C4-2B (cell line): Measurements from ENCODE around the gene NFASC.

Experiments
- CTCF ChIP-seq: fragments of 450-650 bp; conservative IDR thresholded peaks from 2 replicates; pipeline ENCODE4 v1.5.1; 2017; ENCODE audit warnings: mild to moderate bottlenecking
- ZFX ChIP-seq: fragments of 450-650 bp; IDR thresholded peaks from 2 replicates; pipeline ENCODE4 v1.6.1; 2017

- no peak for TF ChIP-seq CTCF
- TF ChIP-seq ZFX, result no peak
Measured at GRCh38 chr1:204888294-204888693, 17.6 kb downstream of the NFASC start.
